Fibroblast of lung (primary cell): ENCODE measurements around the gene CCL25. TPM values are rescaled to one million over a fixed set of nuclear protein-coding genes. Genes with fewer than 3 reads are reported as not detected.

ENCODE experiments used
- DNase-seq, 2 donors: peaks; one replicate each; pipeline versions ENCODE4 v3.0.0 to v3.0.0-alpha.2; 2010; ENCODE audit warnings: low read depth in 2 of 2
- H2AFZ ChIP-seq: 2 replicates; pipeline ENCODE4 v1.5.1; 2012; ENCODE audit warnings: low read length, control low read depth, inconsistent platforms
- H3K27ac ChIP-seq: 2 replicates; pipeline ENCODE4 v1.5.1; 2011; ENCODE audit warnings: low read length, control low read depth; ENCODE audit not compliant: insufficient read depth
- H3K27me3 ChIP-seq: 2 replicates; pipeline ENCODE4 v1.5.1; 2011; ENCODE audit warnings: mild to moderate bottlenecking, low read length; ENCODE audit not compliant: control insufficient read depth, insufficient read depth
- H3K36me3 ChIP-seq: 2 replicates; pipeline ENCODE4 v1.5.1; 2011; ENCODE audit warnings: low read length; ENCODE audit not compliant: control insufficient read depth, insufficient read depth
- H3K4me1 ChIP-seq: 2 replicates; pipeline ENCODE4 v1.5.1; 2011; ENCODE audit warnings: low read length; ENCODE audit not compliant: control insufficient read depth, insufficient read depth; ENCODE audit errors: extremely low read depth
- H3K4me2 ChIP-seq: 2 replicates; pipeline ENCODE4 v1.5.1; 2011; ENCODE audit warnings: low read length, control low read depth; ENCODE audit not compliant: insufficient read depth; ENCODE audit errors: extremely low read depth
- H3K4me3 ChIP-seq, 4 experiments: fragments of 200-600 bp in 1 of 4; sonication (generic) in 1 of 4; replicated peaks in 1 of 4; 2 replicates each; pipeline ENCODE4 v1.5.1; 2011 to 2016; ENCODE audit warnings: low read length in 4 of 4, low read depth in 3 of 4, mild to moderate bottlenecking in 3 of 4, control low read depth in 2 of 4, inconsistent platforms in 1 of 4, mixed read lengths in 1 of 4; ENCODE audit not compliant: insufficient read depth in 1 of 4; ENCODE audit errors: control extremely low read depth in 1 of 4
- H3K79me2 ChIP-seq: 2 replicates; pipeline ENCODE4 v1.5.1; 2012; ENCODE audit warnings: mild to moderate bottlenecking, low read length, inconsistent platforms; ENCODE audit not compliant: control insufficient read depth, insufficient read depth
- H3K9ac ChIP-seq: 2 replicates; pipeline ENCODE4 v1.5.1; 2011; ENCODE audit warnings: mild to moderate bottlenecking, low read length, control low read depth; ENCODE audit not compliant: insufficient read depth
- H3K9me3 ChIP-seq: 2 replicates; pipeline ENCODE4 v1.5.1; 2012; ENCODE audit warnings: low read depth, low read length; ENCODE audit not compliant: control insufficient read depth, insufficient read depth
- H4K20me1 ChIP-seq: 2 replicates; pipeline ENCODE4 v1.5.1; 2011; ENCODE audit warnings: low read length; ENCODE audit not compliant: control insufficient read depth, insufficient read depth; ENCODE audit errors: extremely low read depth
- CTCF ChIP-seq, 2 donors: IDR thresholded peaks in 1 of 2; conservative IDR thresholded peaks in 1 of 2; 1 replicate in 1 of 2; 2 replicates in 1 of 2; pipeline ENCODE4 v1.5.1; 2011 to 2012; ENCODE audit warnings: low read length in 2 of 2, control low read depth in 1 of 2, inconsistent platforms in 1 of 2, low read depth in 1 of 2, mild to moderate bottlenecking in 1 of 2
- EZH2 ChIP-seq: IDR thresholded peaks from 2 replicates; pipeline ENCODE4 v1.5.1; 2012; ENCODE audit warnings: low read length, control low read depth, mild to moderate bottlenecking; ENCODE audit errors: missing control alignments
- polyA plus RNA-seq, 2 donors: library from polyadenylated mRNA; depleted of rRNA in 1 of 2; stranded (reverse) in 1 of 2; unstranded in 1 of 2; fragments of >200 nt; gene quantifications; 2 replicates each; pipeline ENCODE4 v1.2.1, GENCODE V29; 2011 to 2012; ENCODE audit warnings: missing spikeins in 1 of 2
- total RNA-seq: library from RNA; depleted of rRNA; stranded (reverse); fragments of >200 nt; gene quantifications from 2 replicates; pipeline ENCODE4 v1.2.1, GENCODE V29; 2014

CCL25 gene
- total and polyA plus RNA-seq, 2 donors (not counting 1 experiment from before 2014, with no cell fraction given) = not detected

- Histone ChIP-seq H2AFZ (no peak overlapping the region), H3K36me3 (no peaks in the 10 kb centered on the region), H3K27ac (no peak overlapping the region), H3K4me3 (no peak overlapping the region), H3K79me2 (no peaks in the 10 kb centered on the region), H3K4me1 (no peaks in the 10 kb centered on the region), H3K27me3 (peaks cover 2% of the 10 kb centered on the region), H4K20me1 (no peaks in the 10 kb centered on the region), H3K9me3 (no peaks in the 10 kb centered on the region), H3K4me2 (no peak overlapping the region), H3K9ac (no peak overlapping the region)
- TF ChIP-seq CTCF (conservative IDR thresholded peaks at IDR 0.05 in 1 of 2, IDR thresholded peaks at IDR 0.05 in 1 of 2; ENCODE audit: low read depth in 1 of 2, low read length in 2 of 2) = no peak
- TF ChIP-seq EZH2 = no peak
- DNase-seq = no peak
These were observed 13.3 kb upstream of the CCL25 start for GRCh38 chr19:8039231-8039630.

GRCh38 chr19:8041531-8041931 lies 11.0 kb upstream of the CCL25 start:
- no peak for DNase-seq
- Histone ChIP-seq H3K9ac (no peak overlapping the region), H3K27ac (no peak overlapping the region), H3K36me3 (no peaks in the 10 kb centered on the region), H3K79me2 (no peaks in the 10 kb centered on the region), H3K4me1 (no peaks in the 10 kb centered on the region), H3K4me3 (no peak overlapping the region), H2AFZ (no peak overlapping the region), H3K4me2 (no peak overlapping the region), H3K27me3 (no peaks in the 10 kb centered on the region), H3K9me3 (no peaks in the 10 kb centered on the region), H4K20me1 (no peaks in the 10 kb centered on the region)
- TF ChIP-seq EZH2 = no peak
- TF ChIP-seq CTCF (conservative IDR thresholded peaks at IDR 0.05 in 1 of 2, IDR thresholded peaks at IDR 0.05 in 1 of 2; ENCODE audit: low read depth in 1 of 2, low read length in 2 of 2) = no peak

GRCh38 chr19:8042900-8043299 lies 9.7 kb upstream of the CCL25 start:
- Histone ChIP-seq H3K9me3 (no peaks in the 10 kb centered on the region), H2AFZ (no peak overlapping the region), H3K27me3 (no peaks in the 10 kb centered on the region), H3K9ac (no peak overlapping the region), H3K27ac (no peak overlapping the region), H3K79me2 (no peaks in the 10 kb centered on the region), H4K20me1 (no peaks in the 10 kb centered on the region), H3K4me1 (no peaks in the 10 kb centered on the region), H3K4me3 (no peak overlapping the region), H3K4me2 (no peak overlapping the region), H3K36me3 (no peaks in the 10 kb centered on the region)
- DNase-seq = no peak
- TF ChIP-seq CTCF (conservative IDR thresholded peaks at IDR 0.05 in 1 of 2, IDR thresholded peaks at IDR 0.05 in 1 of 2; ENCODE audit: low read depth in 1 of 2, low read length in 2 of 2) (no peak), EZH2 (no peak)
